ENCODE results near the gene SSH2. TPM values are rescaled to one million over a fixed set of nuclear protein-coding genes. Genes with fewer than 3 reads are reported as not detected.

SSH2 gene
- total RNA-seq, 1 experiment from 2014 or later: 45.1 TPM

GRCh38 chr17:29734640-29735039, 195.4 kb downstream of the SSH2 start:
- H3K27me3 ChIP-seq (ENCODE audit: insufficient read depth, low read depth): no peaks in the 10 kb centered on the region
- no peak overlapping the region for H3K27ac ChIP-seq
- ChIA-PET POLR2A (ENCODE audit: unreplicated experiment) (no interaction called here), CTCF (interaction anchor here (0.7 kb wide), 1 partner anchor 46 kb away, joined by 3 read pairs; no protein-coding TSS in a partner anchor)
- H3K4me1 ChIP-seq (replicated peaks; ENCODE audit: insufficient read depth): peaks cover 25% of the 10 kb centered on the region
- H2AFZ ChIP-seq: no peak overlapping the region
- H3K9me2 ChIP-seq (ENCODE audit: insufficient read depth): no peaks in the 10 kb centered on the region
- TF ChIP-seq, protein P1, sequence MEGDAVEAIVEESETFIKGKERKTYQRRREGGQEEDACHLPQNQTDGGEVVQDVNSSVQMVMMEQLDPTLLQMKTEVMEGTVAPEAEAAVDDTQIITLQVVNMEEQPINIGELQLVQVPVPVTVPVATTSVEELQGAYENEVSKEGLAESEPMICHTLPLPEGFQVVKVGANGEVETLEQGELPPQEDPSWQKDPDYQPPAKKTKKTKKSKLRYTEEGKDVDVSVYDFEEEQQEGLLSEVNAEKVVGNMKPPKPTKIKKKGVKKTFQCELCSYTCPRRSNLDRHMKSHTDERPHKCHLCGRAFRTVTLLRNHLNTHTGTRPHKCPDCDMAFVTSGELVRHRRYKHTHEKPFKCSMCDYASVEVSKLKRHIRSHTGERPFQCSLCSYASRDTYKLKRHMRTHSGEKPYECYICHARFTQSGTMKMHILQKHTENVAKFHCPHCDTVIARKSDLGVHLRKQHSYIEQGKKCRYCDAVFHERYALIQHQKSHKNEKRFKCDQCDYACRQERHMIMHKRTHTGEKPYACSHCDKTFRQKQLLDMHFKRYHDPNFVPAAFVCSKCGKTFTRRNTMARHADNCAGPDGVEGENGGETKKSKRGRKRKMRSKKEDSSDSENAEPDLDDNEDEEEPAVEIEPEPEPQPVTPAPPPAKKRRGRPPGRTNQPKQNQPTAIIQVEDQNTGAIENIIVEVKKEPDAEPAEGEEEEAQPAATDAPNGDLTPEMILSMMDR (conservative IDR thresholded peaks at IDR 0.05): no peak
- no peak for TF ChIP-seq EZH2 (IDR thresholded peaks at IDR 0.05; ENCODE audit: low read depth)
- H3K4me3 ChIP-seq: no peak overlapping the region
- H3K79me2 ChIP-seq (ENCODE audit: low read depth): no peaks in the 10 kb centered on the region
- intact Hi-C loops (cut with micrococcal nuclease; ENCODE audit: unreplicated experiment): no loop called here
- H4K20me1 ChIP-seq (ENCODE audit: insufficient read depth): no peaks in the 10 kb centered on the region
- no peak overlapping the region for H3K4me2 ChIP-seq
- peaks cover 15% of the 10 kb centered on the region; the same call in 1 of the 2 replicates for H3F3A ChIP-seq (ENCODE audit: insufficient read depth, low read depth)
- no peak for DNase-seq
- no peaks in the 10 kb centered on the region for H3K36me3 ChIP-seq (ENCODE audit: low read depth)
- no peaks in the 10 kb centered on the region for H3K9me3 ChIP-seq (ENCODE audit: insufficient read depth, low read depth)
- no TSS peak for BruUV-seq (replicated peaks)

DNA sequence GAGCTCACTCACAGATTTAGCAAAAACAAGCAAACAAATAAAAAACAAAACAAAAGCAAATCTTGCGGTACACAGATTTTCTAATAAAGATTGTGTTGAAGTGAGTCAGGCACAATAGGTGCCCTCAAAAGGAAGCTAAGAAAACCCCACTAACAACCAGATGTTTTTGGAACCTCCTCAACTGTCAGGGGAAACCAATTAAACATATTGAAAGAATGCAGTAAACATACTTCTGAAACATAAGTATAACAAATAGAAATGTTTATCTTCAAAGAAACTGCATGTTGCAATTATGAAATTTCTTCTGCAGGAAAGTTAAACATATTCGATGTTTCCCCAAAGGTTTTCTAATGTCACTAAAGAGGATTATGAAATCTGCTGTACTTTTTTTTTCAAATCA, 196.9 kb downstream of the SSH2 start:
- no peak overlapping the region for H3K4me3 ChIP-seq
- H3K27ac ChIP-seq: peak overlapping the region; percentile 63
- peaks cover 25% of the 10 kb centered on the region for H3K4me1 ChIP-seq (replicated peaks; ENCODE audit: insufficient read depth)
- intact Hi-C loops (cut with micrococcal nuclease; ENCODE audit: unreplicated experiment): no loop called here
- H3K36me3 ChIP-seq (ENCODE audit: low read depth): no peaks in the 10 kb centered on the region
- TF ChIP-seq, protein P1 (conservative IDR thresholded peaks at IDR 0.05): no peak
- TF ChIP-seq EZH2 (IDR thresholded peaks at IDR 0.05; ENCODE audit: low read depth): no peak
- no peaks in the 10 kb centered on the region for H3K9me2 ChIP-seq (ENCODE audit: insufficient read depth)
- peak in 1 of 2 experiments; percentile 83 for DNase-seq
- no peaks in the 10 kb centered on the region for H4K20me1 ChIP-seq (ENCODE audit: insufficient read depth)
- BruUV-seq (replicated peaks): no TSS peak
- ChIA-PET POLR2A (ENCODE audit: unreplicated experiment) (no interaction called here), CTCF (no interaction called here)
- H3K4me2 ChIP-seq: peak overlapping the region; percentile 48
- H2AFZ ChIP-seq: no peak overlapping the region
- peaks cover 15% of the 10 kb centered on the region; the same call in 1 of the 2 replicates for H3F3A ChIP-seq (ENCODE audit: insufficient read depth, low read depth)
- H3K9me3 ChIP-seq (ENCODE audit: insufficient read depth, low read depth): no peaks in the 10 kb centered on the region
- H3K79me2 ChIP-seq (ENCODE audit: low read depth): no peaks in the 10 kb centered on the region
- no peaks in the 10 kb centered on the region for H3K27me3 ChIP-seq (ENCODE audit: insufficient read depth, low read depth)

DNA sequence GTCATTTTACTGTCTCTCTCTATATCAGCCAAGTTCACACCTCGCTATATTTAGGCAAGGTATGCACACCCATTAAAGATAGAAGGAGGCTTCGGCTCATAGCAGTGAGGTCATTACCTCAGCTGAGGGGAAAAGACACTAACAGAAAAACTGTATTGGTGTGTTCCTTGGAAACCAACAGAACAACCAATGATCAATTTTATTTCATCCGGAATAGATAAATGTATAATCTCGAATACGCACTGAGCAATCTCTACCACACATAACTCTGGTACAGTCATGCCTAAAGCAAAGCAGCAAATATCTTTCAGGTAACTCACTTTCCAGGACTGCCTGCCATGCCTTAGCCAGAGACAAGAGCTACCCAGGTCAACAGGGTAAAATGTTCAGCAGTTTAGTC, 197.4 kb downstream of the SSH2 start:
- H3K27me3 ChIP-seq (ENCODE audit: insufficient read depth, low read depth): no peaks in the 10 kb centered on the region
- intact Hi-C loops (cut with micrococcal nuclease; ENCODE audit: unreplicated experiment): no loop called here
- H2AFZ ChIP-seq: no peak overlapping the region
- no peaks in the 10 kb centered on the region for H4K20me1 ChIP-seq (ENCODE audit: insufficient read depth)
- TF ChIP-seq, protein P1 (conservative IDR thresholded peaks at IDR 0.05): no peak
- no peak for TF ChIP-seq EZH2 (IDR thresholded peaks at IDR 0.05; ENCODE audit: low read depth)
- DNase-seq: peak in 1 of 2 experiments; percentile 85
- no peaks in the 10 kb centered on the region for H3K36me3 ChIP-seq (ENCODE audit: low read depth)
- H3K9me2 ChIP-seq (ENCODE audit: insufficient read depth): no peaks in the 10 kb centered on the region
- H3F3A ChIP-seq (ENCODE audit: insufficient read depth, low read depth): peaks cover 15% of the 10 kb centered on the region; the same call in 1 of the 2 replicates
- ChIA-PET POLR2A (ENCODE audit: unreplicated experiment) (interaction anchor here (0.9 kb wide), 1 partner anchor 22 kb away, joined by 4 read pairs; no protein-coding TSS in a partner anchor), CTCF (no interaction called here)
- H3K79me2 ChIP-seq (ENCODE audit: low read depth): no peaks in the 10 kb centered on the region
- H3K4me1 ChIP-seq (replicated peaks; ENCODE audit: insufficient read depth): peaks cover 25% of the 10 kb centered on the region
- H3K9me3 ChIP-seq (ENCODE audit: insufficient read depth, low read depth): no peaks in the 10 kb centered on the region
- BruUV-seq (replicated peaks): no TSS peak
- peak overlapping the region; percentile 48 for H3K4me2 ChIP-seq
- H3K4me3 ChIP-seq: no peak overlapping the region
- H3K27ac ChIP-seq: peak overlapping the region; percentile 63
